Urinary bladder (tissue), 4 donors: ENCODE results near the gene MIAT. TPM values are rescaled to one million over a fixed set of nuclear protein-coding genes. Genes with fewer than 3 reads are reported as not detected.
"Not testable (repeated sequence)": the region's sequence is repeated elsewhere in the genome, so short reads cannot be mapped to it uniquely, and the experiment has no call there.

Source experiments
- DNase-seq: peaks from one replicate; pipeline ENCODE4 v3.0.0-alpha.2; 2015; ENCODE audit errors: extremely low spot score
- H3K27ac ChIP-seq: one replicate; pipeline ENCODE4 v1.5.1; 2013; ENCODE audit warnings: low read depth, mild to moderate bottlenecking, moderate library complexity
- H3K36me3 ChIP-seq: one replicate; pipeline ENCODE4 v1.6.1; 2013; ENCODE audit warnings: mild to moderate bottlenecking, moderate library complexity; ENCODE audit not compliant: insufficient read depth
- H3K4me1 ChIP-seq: one replicate; pipeline ENCODE4 v1.6.1; 2013; ENCODE audit warnings: mild to moderate bottlenecking, moderate library complexity; ENCODE audit not compliant: insufficient read depth
- H3K4me3 ChIP-seq: one replicate; pipeline ENCODE4 v1.5.1; 2013; ENCODE audit warnings: low read depth, low read length
- WGBS: extraction: QIAGEN DNeasy Blood & Tissue Kit; methylation state at CpG from one replicate; pipeline ENCODE4 v1.1.7; 2013; 5-methylcytosine and 5-hydroxymethylcytosine counted together
- polyA plus RNA-seq: library from polyadenylated mRNA; stranded (reverse); fragments of 200-250 nt; gene quantifications from one replicate; pipeline ENCODE4 v1.2.3, GENCODE V29; 2013
- total RNA-seq: library from RNA; depleted of rRNA; stranded (reverse); fragments of >200 nt; gene quantifications from one replicate; pipeline ENCODE4 v1.2.3, GENCODE V29; 2014
- donor health status: healthy with polysubstance abuse.
- donor health status: healthy.

Gene MIAT
- total and polyA plus RNA-seq, 2 donors = 0.29 to 3.3 TPM

DNA sequence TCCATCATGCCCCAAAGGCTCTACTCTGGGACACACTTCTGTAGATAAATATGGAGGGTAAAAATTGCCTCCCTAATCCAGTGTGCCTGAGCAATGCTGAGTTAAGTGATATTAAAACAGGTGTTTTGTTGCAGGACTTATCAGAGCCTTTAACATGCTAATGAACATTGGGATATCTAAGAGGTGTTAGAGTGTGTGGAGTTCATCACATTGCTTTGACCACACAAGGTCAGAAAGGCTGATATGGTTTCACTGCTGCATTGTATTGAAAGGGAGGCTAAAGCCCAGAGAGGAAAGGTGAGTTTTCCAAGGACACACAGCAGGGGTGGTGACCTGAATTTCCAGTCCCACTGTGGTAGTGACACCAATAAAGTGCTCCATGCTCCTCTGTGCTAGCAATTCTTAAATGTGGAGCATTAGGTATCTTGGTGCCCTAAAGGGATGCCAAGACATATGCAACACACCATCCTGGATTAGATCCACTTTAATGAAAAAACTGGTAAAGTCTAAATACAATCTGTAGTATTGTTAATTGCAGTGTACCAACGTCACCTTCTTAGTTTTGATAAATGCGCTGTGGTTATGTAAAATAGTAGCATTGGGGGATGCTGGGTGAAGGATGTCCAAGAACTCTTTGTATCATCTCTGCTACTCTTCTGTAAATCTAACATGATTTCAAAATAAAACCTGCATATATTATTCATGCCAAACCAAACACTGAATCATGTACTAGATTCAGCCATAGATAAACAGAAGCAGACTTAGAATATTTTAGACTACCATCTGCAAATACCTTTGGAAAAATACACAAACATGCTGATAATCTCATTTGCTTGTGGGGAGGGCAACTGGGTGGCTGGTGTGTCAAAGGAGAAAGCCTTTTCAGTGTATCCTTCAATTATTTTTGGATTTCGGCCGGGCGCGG lies 45.8 kb downstream of the MIAT start:
- no peak for DNase-seq
- 96% methylated on average over 6 of the region's 6 CpGs for WGBS
- Histone ChIP-seq H3K36me3 (no peaks in the 10 kb centered on the region), H3K4me3 (no peak overlapping the region), H3K27ac (no peak overlapping the region), H3K4me1 (no peaks in the 10 kb centered on the region)

DNA sequence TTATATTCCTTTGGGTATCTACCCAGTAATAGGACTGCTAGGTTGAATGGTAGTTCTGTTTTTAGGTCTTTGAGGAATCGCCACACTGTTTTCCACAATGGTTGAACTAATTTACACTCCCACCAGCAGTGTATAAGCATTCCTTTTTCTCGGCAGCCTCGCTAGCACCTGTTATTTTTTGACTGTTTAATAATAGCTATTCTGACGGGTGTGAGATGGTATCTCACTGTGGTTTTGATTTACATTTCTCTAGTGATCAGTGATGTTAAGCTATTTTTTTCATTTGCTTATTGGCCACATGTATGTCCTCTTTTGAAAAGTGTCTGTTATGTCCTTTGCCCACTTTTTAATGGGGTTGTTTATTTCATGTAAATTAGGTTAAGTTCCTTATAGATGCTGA lies 48.0 kb downstream of the MIAT start:
- WGBS = 80% methylated on average over 4 of the region's 4 CpGs
- H3K4me1 ChIP-seq, H3K4me3 ChIP-seq, DNase-seq, H3K27ac ChIP-seq, H3K36me3 ChIP-seq: not testable (repeated sequence)

DNA sequence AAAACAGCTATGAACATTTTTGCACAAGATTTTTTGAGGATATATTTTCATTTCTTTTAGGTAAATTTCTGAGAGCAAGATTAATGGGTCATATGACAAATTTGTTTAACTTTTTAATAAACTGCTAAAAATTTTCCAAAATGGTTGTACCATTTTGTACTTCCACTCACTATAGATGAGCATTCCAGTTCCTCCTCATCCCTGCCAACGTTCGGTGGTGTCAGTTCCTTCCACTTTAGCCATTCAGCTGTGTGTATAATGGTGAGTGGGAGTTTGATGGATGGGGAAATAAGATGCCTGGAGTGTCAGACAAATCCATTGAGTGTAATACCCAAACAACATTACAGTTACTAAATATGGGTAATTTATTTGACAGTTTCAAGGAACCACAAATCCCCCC lies 49.7 kb downstream of the MIAT start:
- no peak overlapping the region for H3K27ac ChIP-seq
- no peaks in the 10 kb centered on the region for H3K4me1 ChIP-seq
- no peak for DNase-seq
- 93% methylated on average over 2 of the region's 2 CpGs for WGBS
- peaks cover 3% of the 10 kb centered on the region for H3K36me3 ChIP-seq
- no peak overlapping the region for H3K4me3 ChIP-seq

DNA sequence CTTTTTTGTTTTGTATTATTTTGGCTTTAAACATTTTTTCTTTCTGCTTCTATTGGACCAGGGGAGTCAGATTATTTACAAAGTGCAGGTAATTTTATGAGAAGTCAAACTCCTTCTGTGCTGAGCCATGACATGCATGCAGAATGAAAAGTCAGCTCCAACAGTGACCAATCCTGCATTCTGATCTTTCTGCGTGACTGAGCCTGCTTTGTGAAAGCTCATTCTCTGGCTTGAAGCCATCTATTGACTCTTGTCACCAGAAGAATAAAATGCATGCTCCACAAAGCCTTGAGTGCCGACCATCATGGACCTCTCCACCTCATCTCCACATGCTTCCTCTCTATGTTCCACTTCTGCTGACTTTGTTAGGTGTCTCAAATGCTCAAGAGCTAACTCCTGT lies 50.2 kb downstream of the MIAT start:
- Histone ChIP-seq H3K4me3 (no peak overlapping the region), H3K36me3 (peaks cover 3% of the 10 kb centered on the region), H3K4me1 (no peaks in the 10 kb centered on the region), H3K27ac (no peak overlapping the region)
- no peak for DNase-seq
- 85% methylated on average over 2 of the region's 2 CpGs for WGBS

DNA sequence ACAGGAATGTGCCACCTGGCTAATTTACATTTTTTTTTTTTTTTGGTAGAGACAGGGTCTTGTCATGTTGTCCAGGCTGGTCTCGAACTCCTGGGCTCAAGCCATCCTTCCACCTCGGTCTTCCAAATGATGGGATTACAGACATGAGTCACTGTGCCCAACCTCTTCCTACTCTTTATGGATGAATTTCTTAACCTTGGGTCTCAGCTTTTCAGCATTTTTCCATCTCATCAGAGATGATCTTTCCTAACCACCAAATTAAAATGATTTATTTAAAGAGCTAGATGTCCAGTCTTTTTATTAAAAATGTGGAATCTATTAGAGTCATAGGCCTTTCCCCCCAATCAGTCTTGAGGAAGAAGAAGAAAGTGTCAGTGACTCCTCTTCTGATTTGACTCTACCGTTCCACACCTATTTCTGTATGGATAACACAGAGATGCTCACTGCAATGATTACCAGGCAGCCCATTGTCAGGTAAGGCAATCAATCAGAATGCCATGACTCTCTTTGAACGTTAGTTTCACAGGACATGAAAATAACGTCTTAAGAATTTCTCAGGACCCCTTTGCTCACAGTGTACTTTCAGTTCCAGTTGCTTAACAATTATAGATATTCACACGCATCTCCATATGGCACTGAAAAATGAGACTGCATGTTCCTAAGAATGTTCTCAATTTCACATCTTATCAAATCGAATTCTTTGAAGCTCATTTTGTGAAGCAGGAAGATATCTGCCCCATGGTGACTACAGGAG lies 51.0 kb downstream of the MIAT start:
- WGBS = 74% methylated on average over 7 of the region's 7 CpGs
- Histone ChIP-seq H3K4me3 (no peak overlapping the region), H3K4me1 (no peaks in the 10 kb centered on the region), H3K36me3 (peaks cover 3% of the 10 kb centered on the region), H3K27ac (no peak overlapping the region)
- no peak for DNase-seq

DNA sequence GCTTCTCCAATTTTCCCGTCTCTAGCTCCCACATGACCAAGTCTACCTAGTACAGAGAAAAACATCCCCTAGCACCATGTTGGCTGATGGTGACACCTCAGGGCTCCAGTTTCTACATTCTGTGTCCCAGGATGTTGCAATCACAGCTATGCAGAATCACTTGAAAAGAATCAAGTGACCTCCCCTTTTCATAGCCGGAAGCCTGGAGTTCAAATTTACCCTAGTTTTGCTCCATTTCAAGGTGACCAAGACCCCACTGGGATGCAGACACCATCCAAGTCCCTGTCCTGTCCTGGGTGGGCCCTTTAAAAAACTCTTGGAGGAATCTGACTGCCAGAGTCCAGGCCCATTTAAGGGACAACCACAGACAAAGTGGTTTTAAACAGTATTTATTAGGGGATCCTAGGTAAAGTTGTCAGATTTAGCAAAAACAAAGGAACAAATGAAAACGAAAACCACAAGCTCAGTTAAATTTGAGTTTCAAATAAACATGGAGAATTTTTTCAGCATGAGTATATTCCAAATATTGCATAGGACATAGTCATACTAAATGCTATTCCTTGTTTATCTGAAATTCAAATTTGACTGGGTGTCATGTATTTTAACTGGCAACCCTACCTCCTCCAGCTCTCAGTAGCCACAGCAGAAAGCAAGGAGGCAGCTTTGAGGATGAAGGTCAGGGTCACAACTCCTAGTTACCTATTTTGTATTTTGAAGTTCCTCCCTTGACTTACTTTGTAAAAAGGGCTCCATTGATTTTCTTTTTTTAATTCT lies 52.4 kb downstream of the MIAT start:
- no peak overlapping the region for H3K4me3 ChIP-seq
- H3K27ac ChIP-seq = no peak overlapping the region
- no peak for DNase-seq
- WGBS = 90% methylated on average over 3 of the region's 3 CpGs
- H3K36me3 ChIP-seq = peaks cover 3% of the 10 kb centered on the region
- no peaks in the 10 kb centered on the region for H3K4me1 ChIP-seq

DNA sequence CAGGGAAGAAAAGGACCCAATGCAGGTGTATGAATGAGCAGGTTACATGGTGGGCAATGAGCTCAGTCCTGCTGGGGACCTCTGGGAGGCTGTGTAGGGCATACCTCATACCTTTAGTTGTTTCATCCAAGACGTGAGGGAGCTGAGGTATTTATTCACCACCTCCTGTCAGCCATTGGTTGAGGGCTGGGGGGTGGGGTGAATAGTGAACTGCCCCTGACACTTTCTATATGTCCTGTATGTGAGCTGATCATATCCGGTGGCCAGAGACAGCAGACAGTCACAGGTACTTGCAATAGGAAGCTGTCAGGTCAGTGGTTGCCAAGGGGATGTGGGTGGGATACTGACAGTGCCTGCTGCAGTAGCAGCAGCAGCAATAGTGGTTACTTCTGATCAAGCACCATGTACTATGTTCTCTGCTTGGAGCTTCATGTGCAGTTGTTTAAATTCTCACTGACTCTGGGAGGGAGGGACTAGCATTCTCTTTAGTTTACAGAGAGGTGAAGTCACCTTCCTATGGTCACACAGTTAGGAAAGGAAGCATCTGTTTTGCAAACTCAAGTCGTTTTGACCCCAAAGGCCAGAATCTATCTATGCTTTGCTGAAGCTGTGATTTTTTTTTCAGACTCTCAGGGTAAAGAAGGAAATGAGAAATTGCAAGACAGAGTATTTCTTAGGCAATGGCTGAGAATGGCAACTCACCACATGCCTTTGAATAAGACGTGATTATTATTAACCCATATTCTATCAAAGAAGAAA lies 54.0 kb downstream of the MIAT start:
- H3K36me3 ChIP-seq = peaks cover 3% of the 10 kb centered on the region
- DNase-seq = no peak
- H3K4me3 ChIP-seq = no peak overlapping the region
- H3K4me1 ChIP-seq = no peaks in the 10 kb centered on the region
- 77% methylated on average over 4 of the region's 4 CpGs for WGBS
- H3K27ac ChIP-seq = no peak overlapping the region

DNA sequence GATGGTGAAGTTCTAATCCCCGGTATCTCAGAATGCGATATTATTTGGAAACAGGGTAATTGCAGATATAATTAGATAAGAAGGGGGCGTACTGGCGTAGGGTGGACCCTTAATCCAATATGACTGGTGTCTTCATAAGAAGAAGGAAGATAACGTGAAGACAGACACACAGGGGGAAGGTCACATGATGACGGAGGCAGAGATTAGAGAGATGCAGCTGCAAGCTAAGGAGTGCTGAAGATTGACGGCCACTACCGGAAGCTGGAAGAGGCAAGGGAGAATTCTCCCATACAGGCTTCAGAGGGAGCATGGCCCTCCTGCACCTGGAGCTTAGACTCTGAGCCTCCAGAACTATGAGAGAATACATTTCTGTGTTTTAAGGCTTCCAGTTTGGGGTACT lies 54.8 kb downstream of the MIAT start:
- H3K27ac ChIP-seq = no peak overlapping the region
- 84% methylated on average over 8 of the region's 8 CpGs for WGBS
- DNase-seq = no peak
- no peak overlapping the region for H3K4me3 ChIP-seq
- H3K36me3 ChIP-seq = peaks cover 3% of the 10 kb centered on the region
- H3K4me1 ChIP-seq = no peaks in the 10 kb centered on the region

DNA sequence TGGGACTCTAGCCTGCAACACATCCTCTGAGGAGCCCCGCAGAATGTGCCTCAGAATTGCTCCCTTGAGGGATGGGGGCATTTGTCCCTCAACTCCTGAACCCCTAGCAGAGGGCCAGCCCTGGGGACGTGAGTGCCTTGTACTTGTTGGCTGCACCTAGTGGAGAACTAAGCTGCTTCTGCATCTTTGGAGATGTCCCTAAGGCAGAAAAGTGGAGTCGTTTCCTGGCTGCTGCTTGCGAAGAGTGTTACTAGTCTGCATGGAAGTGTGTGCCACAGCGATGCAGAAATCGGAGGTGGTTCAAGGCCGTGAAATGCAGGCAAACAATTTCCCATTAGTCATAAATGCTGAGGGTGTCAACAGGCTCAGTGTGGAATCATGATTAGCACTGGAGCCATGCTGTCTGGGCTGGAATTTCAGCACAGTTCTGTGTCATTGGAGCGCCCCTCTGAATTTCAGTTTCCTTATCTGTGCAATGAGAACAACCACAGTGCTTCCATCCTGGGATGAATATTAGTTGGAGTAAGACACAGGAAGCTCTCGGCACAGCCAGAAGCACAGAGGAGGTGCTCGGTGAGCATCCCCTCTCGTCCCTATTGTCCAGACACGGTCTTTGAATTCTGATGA lies 56.5 kb downstream of the MIAT start:
- no peaks in the 10 kb centered on the region for H3K4me1 ChIP-seq
- no peak for DNase-seq
- peaks cover 3% of the 10 kb centered on the region for H3K36me3 ChIP-seq
- H3K4me3 ChIP-seq = no peak overlapping the region
- H3K27ac ChIP-seq = no peak overlapping the region
- 77% methylated on average over 12 of the region's 12 CpGs for whole genome bisulfite sequencing

DNA sequence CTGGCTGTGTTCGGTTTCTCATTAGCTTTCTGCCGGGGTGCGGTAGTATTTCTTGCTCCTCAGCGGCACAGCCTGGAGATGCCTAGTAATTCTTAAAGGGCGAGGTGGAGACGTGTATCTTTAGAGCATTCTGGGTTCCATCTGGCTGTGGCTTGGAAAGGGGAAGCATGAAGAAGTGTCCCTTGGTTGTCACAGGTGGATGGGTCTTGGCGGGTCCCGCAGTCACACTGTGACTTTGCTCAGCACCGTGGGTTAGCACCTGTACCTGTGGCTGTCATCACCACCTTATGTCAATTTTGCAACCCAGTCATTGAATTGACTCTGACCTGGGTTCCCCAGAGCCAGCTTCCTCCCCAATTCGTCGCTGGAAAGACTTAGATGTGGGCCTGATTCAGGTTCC lies 57.6 kb downstream of the MIAT start:
- Histone ChIP-seq H3K36me3 (peaks cover 3% of the 10 kb centered on the region), H3K27ac (no peak overlapping the region), H3K4me3 (no peak overlapping the region), H3K4me1 (no peaks in the 10 kb centered on the region)
- DNase-seq = no peak
- 84% methylated on average over 11 of the region's 11 CpGs for WGBS

DNA sequence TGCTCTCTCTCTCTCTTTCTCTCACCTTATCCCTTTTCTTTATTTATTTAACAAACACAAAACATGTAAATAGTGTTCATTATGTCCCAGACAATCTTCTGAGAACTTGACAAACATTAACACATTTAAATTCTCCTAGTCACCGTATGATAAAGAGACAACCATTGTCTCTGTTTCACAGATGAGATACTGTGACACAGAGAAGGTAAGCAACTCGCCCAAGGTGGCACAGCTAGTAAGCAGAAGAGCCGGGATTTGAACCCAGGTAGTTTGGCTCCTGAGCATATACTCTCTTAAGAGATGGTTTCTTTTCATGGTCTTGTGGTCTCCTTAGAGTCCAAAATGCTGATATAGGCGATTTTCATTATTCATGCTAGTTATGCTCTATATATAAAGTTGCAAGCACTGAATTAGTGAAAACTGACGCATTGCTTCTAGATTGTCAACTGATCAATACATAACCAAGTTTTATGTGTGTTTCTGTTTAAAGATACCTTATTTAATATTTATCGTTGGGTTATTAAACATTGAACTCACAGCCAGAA lies 58.1 kb downstream of the MIAT start:
- Histone ChIP-seq H3K4me1 (no peaks in the 10 kb centered on the region), H3K36me3 (peaks cover 3% of the 10 kb centered on the region), H3K27ac (no peak overlapping the region), H3K4me3 (no peak overlapping the region)
- WGBS = 92% methylated on average over 6 of the region's 6 CpGs
- DNase-seq = no peak

DNA sequence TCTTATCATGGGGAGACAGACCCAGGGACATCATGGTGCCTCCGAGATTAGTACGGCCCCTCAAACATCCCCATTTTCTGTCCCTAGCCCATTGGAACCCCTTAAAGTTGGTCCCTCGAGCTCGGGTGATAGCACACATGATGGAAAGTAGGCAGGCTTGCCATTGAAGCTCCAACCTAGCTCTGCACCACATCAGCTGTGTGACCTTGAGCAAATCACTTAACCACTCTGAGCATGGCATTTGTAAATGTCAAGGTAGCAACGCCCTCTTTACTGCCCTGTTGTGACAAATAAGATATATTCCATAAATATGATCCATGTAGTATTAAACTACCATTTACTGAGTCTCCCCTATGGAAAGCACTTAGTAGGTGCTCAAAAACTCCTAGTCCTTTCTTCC lies 61.1 kb downstream of the MIAT start:
- 97% methylated on average over 5 of the region's 5 CpGs for WGBS
- H3K4me3 ChIP-seq = no peak overlapping the region
- H3K36me3 ChIP-seq = no peaks in the 10 kb centered on the region
- H3K27ac ChIP-seq = no peak overlapping the region
- no peak for DNase-seq
- no peaks in the 10 kb centered on the region for H3K4me1 ChIP-seq
